H1 (cell line): ENCODE results near the gene CFAP74. TPM values are rescaled to one million over a fixed set of nuclear protein-coding genes. Genes with fewer than 3 reads are reported as not detected.

ENCODE experiments used
- CTCF ChIA-PET: fragments of 300-600 bp; sonication (Branson Sonifier 250); formaldehyde crosslinking; loops from one replicate; lab custom pipeline; 2021; ENCODE audit not compliant: partially characterized antibody; lab: Charles Lee
- POLR2A ChIA-PET: fragments of 300-600 bp; sonication (Branson Sonifier 250); formaldehyde crosslinking; loops from one replicate; lab custom pipeline; 2021; ENCODE audit warnings: inconsistent platforms; ENCODE audit not compliant: partially characterized antibody; lab: Charles Lee
- DNase-seq, 2 experiments: peaks; one replicate each; pipeline versions ENCODE4 v3.0.0 to v3.0.0-alpha.2; 2010 to 2022; ENCODE audit warnings: low spot score in 2 of 2, low read depth in 1 of 2, mixed read lengths in 1 of 2
- FAIRE-seq: peaks from 2 replicates; lab custom pipeline; 2011; peaks lifted over from hg19 to GRCh38; lab: Jason Lieb, UNC
- H2AFZ ChIP-seq: 2 replicates; pipeline ENCODE4 v1.8.1; 2012; ENCODE audit warnings: low read length, inconsistent platforms
- H2AK5ac ChIP-seq: 2 replicates; pipeline ENCODE4 v1.6.1; 2013; ENCODE audit warnings: low read depth, low read length
- H2BK120ac ChIP-seq: replicated peaks from 2 replicates; pipeline ENCODE3; 2013; ENCODE audit warnings: low read depth, low read length, inconsistent platforms
- H2BK12ac ChIP-seq: 2 replicates; pipeline ENCODE4 v1.6.1; 2013; ENCODE audit warnings: low read depth, low read length
- H2BK15ac ChIP-seq: 2 replicates; pipeline ENCODE4 v1.6.1; 2013; ENCODE audit warnings: low read length
- H2BK20ac ChIP-seq: 2 replicates; pipeline ENCODE4 v1.6.1; 2013; ENCODE audit warnings: low read length
- H2BK5ac ChIP-seq: 2 replicates; pipeline ENCODE4 v1.6.1; 2013; ENCODE audit warnings: low read depth, low read length
- H3K14ac ChIP-seq: 2 replicates; pipeline ENCODE4 v1.6.1; 2013; ENCODE audit warnings: inconsistent platforms; ENCODE audit not compliant: insufficient read length
- H3K18ac ChIP-seq: 2 replicates; pipeline ENCODE4 v1.6.1; 2013; ENCODE audit warnings: low read length; ENCODE audit errors: extremely low read depth
- H3K23ac ChIP-seq: 2 replicates; pipeline ENCODE4 v1.6.1; 2013; ENCODE audit warnings: inconsistent platforms; ENCODE audit not compliant: insufficient read length
- H3K23me2 ChIP-seq: 2 replicates; pipeline ENCODE4 v1.6.1; 2013; ENCODE audit warnings: low read depth, low read length
- H3K27ac ChIP-seq: 2 replicates; pipeline ENCODE4 v1.6.1; 2011; ENCODE audit warnings: low read depth, low read length, inconsistent platforms
- H3K27me3 ChIP-seq, 4 experiments: replicated peaks in 1 of 4; 1 replicate in 1 of 4; 2 replicates in 3 of 4; pipeline versions ENCODE4 v1.6.1 to v1.8.1; 2011 to 2013; ENCODE audit warnings: low read length in 3 of 4, mild to moderate bottlenecking in 3 of 4, inconsistent platforms in 2 of 4, mixed read lengths in 2 of 4, moderate library complexity in 1 of 4; ENCODE audit not compliant: control insufficient read depth in 3 of 4, insufficient read depth in 3 of 4; ENCODE audit errors: extremely low read depth in 1 of 4
- H3K36me3 ChIP-seq, 4 experiments: 2 replicates each; pipeline versions ENCODE4 v1.6.1 to v1.8.1; 2011 to 2013; ENCODE audit warnings: mild to moderate bottlenecking in 4 of 4, low read length in 3 of 4, moderate library complexity in 2 of 4, control low read depth in 1 of 4, inconsistent platforms in 1 of 4; ENCODE audit not compliant: insufficient read depth in 4 of 4, control insufficient read depth in 2 of 4
- H3K4ac ChIP-seq: replicated peaks from 2 replicates; pipeline ENCODE3; 2013; ENCODE audit warnings: low read length, low read depth, mixed read lengths, inconsistent platforms; ENCODE audit not compliant: insufficient read length
- H3K4me1 ChIP-seq, 4 experiments: replicated peaks in 1 of 4; 1 replicate in 1 of 4; 2 replicates in 3 of 4; pipeline versions ENCODE4 v1.6.1 to v1.8.1; 2011 to 2013; ENCODE audit warnings: low read length in 3 of 4, inconsistent platforms in 2 of 4, mixed read lengths in 1 of 4; ENCODE audit not compliant: insufficient read depth in 4 of 4, control insufficient read depth in 3 of 4
- H3K4me2 ChIP-seq, 2 experiments: 2 replicates each; pipeline versions ENCODE4 v1.6.1 to v1.8.1; 2011 to 2013; ENCODE audit warnings: low read depth in 2 of 2, low read length in 2 of 2, control low read depth in 1 of 2, inconsistent platforms in 1 of 2, mild to moderate bottlenecking in 1 of 2; ENCODE audit not compliant: insufficient read depth in 1 of 2
- H3K4me3 ChIP-seq, 4 experiments: fragments of 200-600, 300-600 bp in 1 of 4; sonication (generic), shearing (Covaris generic), sonication (Bioruptor Twin) in 1 of 4; 2 replicates each; pipeline versions ENCODE4 v1.5.1 to v1.8.1; 2011 to 2016; ENCODE audit warnings: low read length in 4 of 4, low read depth in 3 of 4, control low read depth in 2 of 4, inconsistent platforms in 2 of 4, mild to moderate bottlenecking in 2 of 4, mixed read lengths in 1 of 4, moderate library complexity in 1 of 4; ENCODE audit not compliant: insufficient read depth in 2 of 4; ENCODE audit errors: extremely low read depth in 1 of 4
- H3K56ac ChIP-seq: replicated peaks from 2 replicates; pipeline ENCODE3; 2013; ENCODE audit warnings: low read depth, mild to moderate bottlenecking, mixed read lengths, low read length, inconsistent platforms; ENCODE audit not compliant: insufficient read length
- H3K79me1 ChIP-seq: 2 replicates; pipeline ENCODE4 v1.6.1; 2013; ENCODE audit warnings: low read depth, low read length, control low read depth
- H3K79me2 ChIP-seq, 2 experiments: 2 replicates each; pipeline versions ENCODE4 v1.6.1 to v1.8.1; 2012 to 2013; ENCODE audit warnings: low read length in 2 of 2, mild to moderate bottlenecking in 2 of 2, inconsistent platforms in 1 of 2; ENCODE audit not compliant: insufficient read depth in 2 of 2, control insufficient read depth in 1 of 2
- H3K9ac ChIP-seq, 4 experiments: replicated peaks in 1 of 4; 1 replicate in 1 of 4; 2 replicates in 3 of 4; pipeline versions ENCODE4 v1.6.1 to v1.8.1; 2011 to 2013; ENCODE audit warnings: low read depth in 3 of 4, low read length in 3 of 4, control low read depth in 2 of 4, mild to moderate bottlenecking in 2 of 4, moderate library complexity in 2 of 4, inconsistent platforms in 1 of 4; ENCODE audit errors: extremely low read depth in 1 of 4
- H3K9me3 ChIP-seq, 2 experiments: 2 replicates each; pipeline versions ENCODE4 v1.6.1 to v1.8.1; 2012 to 2013; ENCODE audit warnings: mild to moderate bottlenecking in 2 of 2, moderate library complexity in 2 of 2, control low read depth in 1 of 2, inconsistent platforms in 1 of 2, low read depth in 1 of 2, low read length in 1 of 2, mixed read lengths in 1 of 2; ENCODE audit not compliant: insufficient read depth in 2 of 2
- H4K20me1 ChIP-seq, 2 experiments: replicated peaks in 1 of 2; 2 replicates each; pipeline versions ENCODE3 to v1.8.1; 2011 to 2013; ENCODE audit warnings: inconsistent platforms in 2 of 2, low read length in 2 of 2, mild to moderate bottlenecking in 1 of 2; ENCODE audit not compliant: insufficient read depth in 2 of 2, control insufficient read depth in 1 of 2
- H4K5ac ChIP-seq: 2 replicates; pipeline ENCODE4 v1.6.1; 2013; ENCODE audit warnings: low read length, low read depth, mixed read lengths, inconsistent platforms; ENCODE audit not compliant: insufficient read length
- H4K8ac ChIP-seq: 2 replicates; pipeline ENCODE4 v1.8.0; 2013; ENCODE audit warnings: mild to moderate bottlenecking, moderate library complexity, low read length, inconsistent platforms; ENCODE audit not compliant: insufficient read depth; ENCODE audit errors: extremely low read depth
- H4K91ac ChIP-seq: replicated peaks from 2 replicates; pipeline ENCODE3; 2013; ENCODE audit warnings: low read length, mixed read lengths, inconsistent platforms; ENCODE audit not compliant: insufficient read length
- JUND ChIP-seq: IDR thresholded peaks from 2 replicates; pipeline ENCODE4 v1.6.1; 2011; ENCODE audit warnings: mild to moderate bottlenecking, improper control_type of control experiment, low read length
- SP2 ChIP-seq: IDR thresholded peaks from 2 replicates; pipeline ENCODE4 v1.6.1; 2012; ENCODE audit warnings: mild to moderate bottlenecking, low read length, inconsistent platforms
- TAF1 ChIP-seq: IDR thresholded peaks from 2 replicates; pipeline ENCODE4 v1.6.1; 2011; ENCODE audit warnings: mild to moderate bottlenecking, low read depth, low read length
- WGBS, 2 experiments: shearing (Covaris generic) in 1 of 2; methylation state at CpG; one replicate each; pipeline versions ENCODE4 v1.1.6 to v1.1.7; 2013 to 2015; ENCODE audit warnings: low lambda C conversion rate in 2 of 2, mixed read lengths in 2 of 2, inconsistent platforms in 1 of 2, low coverage in 1 of 2, missing lambda C conversion rate in 1 of 2; ENCODE audit not compliant: insufficient replicate concordance in 2 of 2, insufficient coverage in 1 of 2, insufficient read length in 1 of 2; ENCODE audit errors: extremely low coverage in 1 of 2, missing lambda C conversion rate in 1 of 2; 5-methylcytosine and 5-hydroxymethylcytosine counted together
- polyA plus RNA-seq, 7 experiments: library from polyadenylated mRNA; depleted of rRNA in 3 of 7; stranded (reverse) in 5 of 7; unstranded in 2 of 7; fragments of >200 nt in 5 of 7; fragments of 200-250 nt in 2 of 7; gene quantifications; 1 replicate in 5 of 7; 2 replicates in 1 of 7; 4 replicates in 1 of 7; pipeline versions ENCODE4 v1.2.1 to v1.2.3, GENCODE V29; 2011 to 2013; ENCODE audit warnings: missing spikeins in 2 of 7, mixed read lengths in 2 of 7
- total RNA-seq: library from RNA; stranded (reverse); fragmentation: NEBNext Ultra II Directional; extraction: Animal tissue kit (Norgen Biotek cat#: 25700); gene quantifications from 2 replicates; pipeline ENCODE4 v1.2.1, GENCODE V29; 2021

Gene CFAP74
- total and polyA plus RNA-seq, 2 of the 8 experiments (the other 6 are each of a cell fraction or from before 2014, with no cell fraction given): 0.09 to 0.20 TPM

- H4K20me1 ChIP-seq: peaks cover 0 to 2% of the 10 kb centered on the region in 2 experiments
Measured at GRCh38 chr1:1940123-1940425, 63.5 kb downstream of the CFAP74 start.

More at GRCh38 chr1:1940123-1940425, 63.5 kb downstream of the CFAP74 start:
- Histone ChIP-seq H3K9ac (no peak overlapping the region), H3K4me2 (no peak overlapping the region), H4K8ac (no peak overlapping the region), H3K27ac (no peak overlapping the region), H3K56ac (no peak overlapping the region), H3K14ac (no peak overlapping the region), H2BK120ac (no peak overlapping the region), H3K9me3 (peaks cover 0 to 4% of the 10 kb centered on the region in 2 experiments; a peak in 1 of 4 replicates), H2BK15ac (no peak overlapping the region), H4K91ac (no peak overlapping the region), H3K4me1 (peaks cover 0 to 2% (median 0%) of the 10 kb centered on the region in 4 experiments; a peak in 2 of 7 replicates), H2BK20ac (no peak overlapping the region), H2BK5ac (no peak overlapping the region), H3K23ac (no peak overlapping the region), H3K4me3 (no peak overlapping the region), H3K79me1 (no peaks in the 10 kb centered on the region), H3K4ac (no peak overlapping the region), H3K27me3 (no peaks in the 10 kb centered on the region), H2AFZ (no peak overlapping the region), H3K18ac (no peak overlapping the region), H3K36me3 (no peaks in the 10 kb centered on the region), H4K5ac (no peak overlapping the region), H3K79me2 (no peaks in the 10 kb centered on the region), H2AK5ac (no peak overlapping the region), H2BK12ac (no peak overlapping the region), H3K23me2 (peaks cover 6% of the 10 kb centered on the region; the same call in 1 of the 2 replicates)
- DNase-seq (no peak), FAIRE-seq (no peak)
- 85% methylated on average over 12 of the region's 12 CpGs; no CpG with 5 or more reads in 1 of the 2 experiments for WGBS, 2 experiments
- TF ChIP-seq SP2 (no peak), TAF1 (no peak), JUND (no peak)
- CTCF ChIA-PET: interaction anchor here (1.5 to 9.3 kb wide), 3 partner anchors 17 to 103 kb away, joined by 6 to 145 read pairs (median 27); no protein-coding TSS in a partner anchor
- POLR2A ChIA-PET: no interaction called here
